Esophagus muscularis mucosa (tissue), 4 donors: ENCODE measurements around the gene SERINC3. TPM values are rescaled to one million over a fixed set of nuclear protein-coding genes. Genes with fewer than 3 reads are reported as not detected.
A peak's percentile ranks its signal among the peaks of the same experiment; 100 is the strongest.

Experiments
- DNase-seq: peaks from one replicate; pipeline ENCODE4 v3.0.0-alpha.2; 2017; ENCODE audit errors: extremely low spot score
- H3K27ac ChIP-seq, 4 donors: fragments of 200-600 bp; sonication (generic); replicated peaks in 1 of 4; 1 replicate in 3 of 4; 2 replicates in 1 of 4; pipeline ENCODE4 v1.5.1; 2016 to 2019; ENCODE audit warnings: mild to moderate bottlenecking in 1 of 4
- H3K27me3 ChIP-seq, 4 donors: fragments of 200-600 bp; sonication (generic); one replicate each; pipeline versions ENCODE4 v1.5.1 to v1.6.0; 2016 to 2019
- H3K36me3 ChIP-seq, 4 donors: fragments of 200-600 bp; sonication (generic); one replicate each; pipeline ENCODE4 v1.5.1; 2016 to 2019
- H3K4me1 ChIP-seq, 4 donors: fragments of 200-600 bp; sonication (generic); one replicate each; pipeline ENCODE4 v1.5.1; 2016 to 2019
- H3K4me3 ChIP-seq, 4 donors: fragments of 200-600 bp; sonication (generic); 1 replicate in 2 of 4; 2 replicates in 2 of 4; pipeline ENCODE4 v1.5.1; 2016 to 2019; ENCODE audit warnings: mild to moderate bottlenecking in 4 of 4, moderate library complexity in 1 of 4
- H3K9me3 ChIP-seq, 4 donors: fragments of 200-600 bp; sonication (generic); 1 replicate in 3 of 4; 2 replicates in 1 of 4; pipeline ENCODE4 v1.5.1; 2016 to 2019
- EP300 ChIP-seq: sonication (generic); formaldehyde crosslinking; IDR thresholded peaks from one replicate; pipeline ENCODE4 v1.6.1; 2017; ENCODE audit warnings: antibody characterized with exemption
- POLR2A ChIP-seq: fragments of 450-650 bp; IDR thresholded peaks from one replicate; pipeline ENCODE4 v1.6.1; 2017; ENCODE audit warnings: antibody characterized with exemption, moderate library complexity, mild to moderate bottlenecking, low read depth
- POLR2AphosphoS5 ChIP-seq, 2 donors: sonication (generic); formaldehyde crosslinking; IDR thresholded peaks; one replicate each; pipeline ENCODE4 v1.6.1; 2017; ENCODE audit warnings: antibody characterized with exemption in 2 of 2
- WGBS: methylation state at CpG from one replicate; pipeline ENCODE4 v1.1.5; 2018; 5-methylcytosine and 5-hydroxymethylcytosine counted together
- intact Hi-C: fragments of 100-400 bp; cut with DNase I; formaldehyde crosslinking; loops from one replicate; pipeline ENCODE4 v1.15.1; 2023
- total RNA-seq, 4 donors: library from RNA; depleted of rRNA; stranded (reverse); fragments of >200 nt; gene quantifications; one replicate each; pipeline versions ENCODE4 v1.1.0 to v1.2.1, GENCODE V29; 2016
- TF ChIP-seq, protein P1 (sequence below), 3 experiments: fragments of 200-600 bp in 2 of 3; fragments of 450-650 bp in 1 of 3; sonication (generic) in 2 of 3; IDR thresholded peaks; one replicate each; pipeline ENCODE4 v1.5.1; 2017 to 2019; ENCODE audit warnings: antibody characterized with exemption in 3 of 3, mild to moderate bottlenecking in 2 of 3, moderate library complexity in 1 of 3

Gene SERINC3
- total RNA-seq, 4 donors from 2014 or later = 121 to 175 (median 138) TPM

GRCh38 chr20:44496976-44497375 lies 24.9 kb downstream of the SERINC3 start:
- H3K36me3 ChIP-seq = peaks cover 59 to 100% (median 93%) of the 10 kb centered on the region in 4 donors
- peak overlapping the region in 2 of 4 donors; percentile 10 to 59 for H3K27ac ChIP-seq

GRCh38 chr20:44495802-44496481 lies 25.9 kb downstream of the SERINC3 start:
- Histone ChIP-seq H3K36me3 (peaks cover 54 to 100% (median 92%) of the 10 kb centered on the region in 4 donors), H3K27ac (peak overlapping the region; percentile 26 to 60 (median 56)), H3K27me3 (no peaks in the 10 kb centered on the region), H3K4me1 (peaks cover 8 to 24% (median 19%) of the 10 kb centered on the region in 4 donors), H3K4me3 (no peak overlapping the region), H3K9me3 (no peaks in the 10 kb centered on the region)
- no peak for DNase-seq
- intact Hi-C loops = no loop called here
- TF ChIP-seq EP300 (no peak), POLR2AphosphoS5 (IDR thresholded peaks at IDR 0.05) (no peak), POLR2A (no peak)
- TF ChIP-seq, protein P1, sequence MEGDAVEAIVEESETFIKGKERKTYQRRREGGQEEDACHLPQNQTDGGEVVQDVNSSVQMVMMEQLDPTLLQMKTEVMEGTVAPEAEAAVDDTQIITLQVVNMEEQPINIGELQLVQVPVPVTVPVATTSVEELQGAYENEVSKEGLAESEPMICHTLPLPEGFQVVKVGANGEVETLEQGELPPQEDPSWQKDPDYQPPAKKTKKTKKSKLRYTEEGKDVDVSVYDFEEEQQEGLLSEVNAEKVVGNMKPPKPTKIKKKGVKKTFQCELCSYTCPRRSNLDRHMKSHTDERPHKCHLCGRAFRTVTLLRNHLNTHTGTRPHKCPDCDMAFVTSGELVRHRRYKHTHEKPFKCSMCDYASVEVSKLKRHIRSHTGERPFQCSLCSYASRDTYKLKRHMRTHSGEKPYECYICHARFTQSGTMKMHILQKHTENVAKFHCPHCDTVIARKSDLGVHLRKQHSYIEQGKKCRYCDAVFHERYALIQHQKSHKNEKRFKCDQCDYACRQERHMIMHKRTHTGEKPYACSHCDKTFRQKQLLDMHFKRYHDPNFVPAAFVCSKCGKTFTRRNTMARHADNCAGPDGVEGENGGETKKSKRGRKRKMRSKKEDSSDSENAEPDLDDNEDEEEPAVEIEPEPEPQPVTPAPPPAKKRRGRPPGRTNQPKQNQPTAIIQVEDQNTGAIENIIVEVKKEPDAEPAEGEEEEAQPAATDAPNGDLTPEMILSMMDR (IDR thresholded peaks at IDR 0.05) = no peak
- WGBS = 67% methylated on average over 3 of the region's 3 CpGs

More at GRCh38 chr20:44496976-44497375, 24.9 kb downstream of the SERINC3 start:
- no peaks in the 10 kb centered on the region for H3K27me3 ChIP-seq
- no peak overlapping the region for H3K4me3 ChIP-seq
- intact Hi-C loops = no loop called here
- H3K4me1 ChIP-seq = peaks cover 6 to 14% (median 9%) of the 10 kb centered on the region in 4 donors
- 88% methylated on average over 3 of the region's 3 CpGs for WGBS
- TF ChIP-seq EP300 (no peak), POLR2A (no peak), POLR2AphosphoS5 (IDR thresholded peaks at IDR 0.05) (no peak)
- TF ChIP-seq, protein P1 (IDR thresholded peaks at IDR 0.05) = no peak
- no peaks in the 10 kb centered on the region for H3K9me3 ChIP-seq
- no peak for DNase-seq

- DNase-seq = no peak
- Histone ChIP-seq H3K36me3 (peaks cover 48 to 100% (median 91%) of the 10 kb centered on the region in 4 donors), H3K9me3 (no peaks in the 10 kb centered on the region), H3K4me3 (no peak overlapping the region), H3K4me1 (peaks cover 4 to 25% (median 19%) of the 10 kb centered on the region in 4 donors), H3K27me3 (no peaks in the 10 kb centered on the region), H3K27ac (peak overlapping the region; percentile 26 to 60 (median 56))
- TF ChIP-seq POLR2AphosphoS5 (IDR thresholded peaks at IDR 0.05) (peak in 1 of 2 donors; percentile 52), POLR2A (no peak)
- intact Hi-C loops = no loop called here
- WGBS = 80% methylated on average over 1 of the region's 1 CpG
Measured at GRCh38 chr20:44495257-44495656, 26.6 kb downstream of the SERINC3 start.

DNA sequence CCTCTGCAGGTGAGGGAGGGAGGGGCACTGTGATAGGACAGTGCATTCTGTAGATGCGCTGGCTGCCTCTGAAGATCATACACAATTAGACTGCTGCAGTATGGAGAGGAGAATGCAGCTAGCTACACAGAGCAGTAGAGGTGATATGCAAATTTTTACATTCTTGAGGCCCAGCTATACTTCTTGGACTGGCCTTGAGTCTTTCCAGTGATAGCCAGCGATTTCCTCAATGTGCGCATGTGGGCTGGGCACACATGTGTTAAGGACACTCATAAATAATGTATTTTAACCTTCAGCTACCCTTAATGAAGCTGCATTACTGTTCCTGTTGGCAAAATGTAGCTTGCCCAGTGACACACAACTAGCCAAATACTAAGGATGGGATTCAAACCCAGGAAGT lies 27.2 kb downstream of the SERINC3 start:
- Histone ChIP-seq H3K27me3 (no peaks in the 10 kb centered on the region), H3K27ac (peak overlapping the region; percentile 26 to 60 (median 56)), H3K4me1 (peaks cover 4 to 25% (median 19%) of the 10 kb centered on the region in 4 donors), H3K4me3 (no peak overlapping the region), H3K36me3 (peaks cover 46 to 100% (median 91%) of the 10 kb centered on the region in 4 donors), H3K9me3 (no peaks in the 10 kb centered on the region)
- intact Hi-C loops = no loop called here
- TF ChIP-seq, protein P1 (IDR thresholded peaks at IDR 0.05) = no peak
- no peak for TF ChIP-seq EP300
- no peak for DNase-seq
- WGBS = 94% methylated on average over 3 of the region's 3 CpGs

DNA sequence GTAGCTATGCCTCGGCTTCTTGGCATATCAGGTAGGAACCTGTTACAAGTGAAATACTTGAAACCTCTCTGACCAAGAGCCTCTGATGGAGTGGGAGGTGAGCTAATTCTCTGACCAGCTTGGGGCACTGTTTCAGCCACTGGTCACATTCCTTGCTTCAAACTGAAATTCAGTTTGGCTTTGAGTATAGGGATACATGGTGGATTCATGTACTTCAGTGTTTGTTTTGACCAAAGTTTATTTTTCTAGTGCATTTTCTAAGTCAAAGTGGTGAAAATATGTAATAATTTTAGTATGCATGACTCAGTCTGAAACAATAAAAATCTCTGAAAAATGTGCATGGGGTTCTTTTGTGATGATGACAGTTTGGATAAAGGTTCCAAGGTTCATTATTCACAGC lies 27.6 kb downstream of the SERINC3 start:
- Histone ChIP-seq H3K4me1 (peaks cover 4 to 25% (median 19%) of the 10 kb centered on the region in 4 donors), H3K9me3 (no peaks in the 10 kb centered on the region), H3K27me3 (no peaks in the 10 kb centered on the region), H3K27ac (peak overlapping the region; percentile 26 to 60 (median 56)), H3K4me3 (no peak overlapping the region), H3K36me3 (peaks cover 46 to 100% (median 91%) of the 10 kb centered on the region in 4 donors)
- intact Hi-C loops = no loop called here
- no peak for DNase-seq
- 92% methylated on average over 1 of the region's 1 CpG for WGBS
- TF ChIP-seq EP300 = no peak
- no peak for TF ChIP-seq POLR2AphosphoS5 (IDR thresholded peaks at IDR 0.05)
- TF ChIP-seq, protein P1 (IDR thresholded peaks at IDR 0.05) = no peak
- TF ChIP-seq POLR2A = no peak
